OCI-LY7 (cell line): ENCODE measurements around the gene DDC. TPM values are rescaled to one million over a fixed set of nuclear protein-coding genes. Genes with fewer than 3 reads are reported as not detected.

Experiments used
- BruUV-seq: library from RNA; stranded (reverse); fragments of 400-500 nt; replicated peaks from 2 replicates; lab custom pipeline; 2021; lab: Mats Ljungman, UMichigan
- CTCF ChIA-PET: fragments of 300-600 bp; sonication (Branson Sonifier 250); formaldehyde crosslinking; loops from one replicate; lab custom pipeline; 2022; ENCODE audit warnings: antibody characterized with exemption; ENCODE audit not compliant: unreplicated experiment; lab: Charles Lee
- POLR2A ChIA-PET: fragments of 300-600 bp; sonication (Branson Sonifier 250); formaldehyde crosslinking; loops from one replicate; lab custom pipeline; 2022; ENCODE audit warnings: antibody characterized with exemption; lab: Charles Lee
- DNase-seq: peaks from one replicate; pipeline ENCODE4 v3.0.0-alpha.2; 2015; ENCODE audit warnings: low spot score
- H2AFZ ChIP-seq: fragments of 200-600 bp; sonication (generic), shearing (Covaris generic); 2 replicates; pipeline ENCODE4 v1.6.1; 2014; ENCODE audit warnings: mild to moderate bottlenecking, antibody characterized with exemption, low read length, moderate library complexity
- H3K27ac ChIP-seq: fragments of 200-600 bp; sonication (generic); 2 replicates; pipeline ENCODE4 v1.5.1; 2014; ENCODE audit warnings: mixed run types, low read depth, mild to moderate bottlenecking, moderate library complexity, low read length, inconsistent platforms; ENCODE audit not compliant: poor library complexity, severe bottlenecking
- H3K36me3 ChIP-seq: fragments of 200-600 bp; sonication (generic); 2 replicates; pipeline ENCODE4 v1.6.1; 2014; ENCODE audit warnings: mild to moderate bottlenecking, antibody characterized with exemption, low read length, moderate library complexity, mixed read lengths; ENCODE audit not compliant: insufficient read depth
- H3K4me1 ChIP-seq: fragments of 200-600 bp; sonication (generic); 2 replicates; pipeline ENCODE4 v1.5.1; 2014; ENCODE audit warnings: mild to moderate bottlenecking, low read length; ENCODE audit not compliant: insufficient read depth, poor library complexity, severe bottlenecking
- H3K4me2 ChIP-seq: fragments of 200-600 bp; sonication (generic); 2 replicates; pipeline ENCODE4 v1.6.1; 2014; ENCODE audit warnings: mild to moderate bottlenecking, low read length
- H3K4me3 ChIP-seq: fragments of 200-600 bp; sonication (generic); 2 replicates; pipeline ENCODE4 v1.5.1; 2014; ENCODE audit warnings: mild to moderate bottlenecking, low read depth, low read length; ENCODE audit not compliant: poor library complexity, severe bottlenecking
- H3K79me2 ChIP-seq: fragments of 200-600 bp; sonication (generic); 2 replicates; pipeline ENCODE4 v1.6.1; 2016; ENCODE audit warnings: low read depth, mild to moderate bottlenecking, low read length, moderate library complexity, mixed read lengths; ENCODE audit not compliant: insufficient read depth
- H3K9me2 ChIP-seq: fragments of 200-600 bp; sonication (generic); 2 replicates; pipeline ENCODE4 v1.6.1; 2016; ENCODE audit warnings: mild to moderate bottlenecking, low read length, mixed read lengths; ENCODE audit not compliant: insufficient read depth
- H3K9me3 ChIP-seq: fragments of 200-600 bp; sonication (generic); 2 replicates; pipeline ENCODE4 v1.6.1; 2014; ENCODE audit warnings: mild to moderate bottlenecking, mixed run types, low read length, mixed read lengths
- H4K20me1 ChIP-seq: fragments of 200-600 bp; sonication (generic); 2 replicates; pipeline ENCODE4 v1.6.1; 2014; ENCODE audit warnings: mild to moderate bottlenecking, antibody characterized with exemption, low read length, moderate library complexity, mixed read lengths; ENCODE audit not compliant: insufficient read depth
- EZH2phosphoT487 ChIP-seq: fragments of 200-600 bp; sonication (generic); IDR thresholded peaks from 2 replicates; pipeline ENCODE4 v1.6.1; 2018; ENCODE audit warnings: low read depth, borderline replicate concordance, mild to moderate bottlenecking, mixed run types, antibody characterized with exemption, low read length, moderate library complexity, mixed read lengths
- intact Hi-C: fragments of 100-400 bp; cut with micrococcal nuclease; formaldehyde crosslinking; loops from one replicate; pipeline ENCODE4 v1.10.0; 2022; ENCODE audit not compliant: unreplicated experiment
- total RNA-seq, 2 experiments: library from RNA; depleted of rRNA in 1 of 2; stranded (reverse); fragments of >200 nt in 1 of 2; shearing (Covaris generic) in 1 of 2; gene quantifications; 2 replicates each; pipeline ENCODE4 v1.2.3, GENCODE V29; 2014 to 2022
- TF ChIP-seq, protein P1 (sequence below): fragments of 200-600 bp; sonication (generic); conservative IDR thresholded peaks from 2 replicates; pipeline ENCODE4 v1.5.1; 2014; ENCODE audit warnings: mild to moderate bottlenecking, antibody characterized with exemption, low read length, moderate library complexity, mixed read lengths

The DDC gene
- total RNA-seq, 2 experiments from 2014 or later = not detected

- BruUV-seq = no TSS peak
- H3K79me2 ChIP-seq = no peaks in the 10 kb centered on the region
- no peak for DNase-seq
- no peaks in the 10 kb centered on the region for H3K9me2 ChIP-seq
- no peaks in the 10 kb centered on the region for H3K4me1 ChIP-seq
- no peak for TF ChIP-seq EZH2phosphoT487
- TF ChIP-seq, protein P1, sequence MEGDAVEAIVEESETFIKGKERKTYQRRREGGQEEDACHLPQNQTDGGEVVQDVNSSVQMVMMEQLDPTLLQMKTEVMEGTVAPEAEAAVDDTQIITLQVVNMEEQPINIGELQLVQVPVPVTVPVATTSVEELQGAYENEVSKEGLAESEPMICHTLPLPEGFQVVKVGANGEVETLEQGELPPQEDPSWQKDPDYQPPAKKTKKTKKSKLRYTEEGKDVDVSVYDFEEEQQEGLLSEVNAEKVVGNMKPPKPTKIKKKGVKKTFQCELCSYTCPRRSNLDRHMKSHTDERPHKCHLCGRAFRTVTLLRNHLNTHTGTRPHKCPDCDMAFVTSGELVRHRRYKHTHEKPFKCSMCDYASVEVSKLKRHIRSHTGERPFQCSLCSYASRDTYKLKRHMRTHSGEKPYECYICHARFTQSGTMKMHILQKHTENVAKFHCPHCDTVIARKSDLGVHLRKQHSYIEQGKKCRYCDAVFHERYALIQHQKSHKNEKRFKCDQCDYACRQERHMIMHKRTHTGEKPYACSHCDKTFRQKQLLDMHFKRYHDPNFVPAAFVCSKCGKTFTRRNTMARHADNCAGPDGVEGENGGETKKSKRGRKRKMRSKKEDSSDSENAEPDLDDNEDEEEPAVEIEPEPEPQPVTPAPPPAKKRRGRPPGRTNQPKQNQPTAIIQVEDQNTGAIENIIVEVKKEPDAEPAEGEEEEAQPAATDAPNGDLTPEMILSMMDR = no peak
- intact Hi-C loops = no loop called here
- no peaks in the 10 kb centered on the region for H3K9me3 ChIP-seq
- no peak overlapping the region for H3K4me3 ChIP-seq
- H3K36me3 ChIP-seq = no peaks in the 10 kb centered on the region
- no peak overlapping the region for H2AFZ ChIP-seq
- no peak overlapping the region for H3K27ac ChIP-seq
- ChIA-PET POLR2A (interaction anchor here (0.6 to 1.5 kb wide), 3 partner anchors 13 to 206 kb away, joined by 3 read pairs; no protein-coding TSS in a partner anchor), CTCF (no interaction called here)
- H3K4me2 ChIP-seq = no peak overlapping the region
- no peaks in the 10 kb centered on the region for H4K20me1 ChIP-seq
Measured at GRCh38 chr7:50474382-50475160, 90.6 kb downstream of the DDC start.

- no peaks in the 10 kb centered on the region for H4K20me1 ChIP-seq
- DNase-seq = no peak
- no peak overlapping the region for H3K27ac ChIP-seq
- intact Hi-C loops = no loop called here
- H3K4me1 ChIP-seq = no peaks in the 10 kb centered on the region
- H3K79me2 ChIP-seq = no peaks in the 10 kb centered on the region
- CTCF ChIA-PET = no interaction called here
- TF ChIP-seq, protein P1 = no peak
- TF ChIP-seq EZH2phosphoT487 = no peak
- POLR2A ChIA-PET = no interaction called here
- H3K4me3 ChIP-seq = no peak overlapping the region
- no TSS peak for BruUV-seq
- H3K4me2 ChIP-seq = no peak overlapping the region
- H3K36me3 ChIP-seq = no peaks in the 10 kb centered on the region
- no peak overlapping the region for H2AFZ ChIP-seq
- H3K9me3 ChIP-seq = no peaks in the 10 kb centered on the region
- no peaks in the 10 kb centered on the region for H3K9me2 ChIP-seq
Measured at GRCh38 chr7:50473531-50473930, 91.7 kb downstream of the DDC start.

DNA sequence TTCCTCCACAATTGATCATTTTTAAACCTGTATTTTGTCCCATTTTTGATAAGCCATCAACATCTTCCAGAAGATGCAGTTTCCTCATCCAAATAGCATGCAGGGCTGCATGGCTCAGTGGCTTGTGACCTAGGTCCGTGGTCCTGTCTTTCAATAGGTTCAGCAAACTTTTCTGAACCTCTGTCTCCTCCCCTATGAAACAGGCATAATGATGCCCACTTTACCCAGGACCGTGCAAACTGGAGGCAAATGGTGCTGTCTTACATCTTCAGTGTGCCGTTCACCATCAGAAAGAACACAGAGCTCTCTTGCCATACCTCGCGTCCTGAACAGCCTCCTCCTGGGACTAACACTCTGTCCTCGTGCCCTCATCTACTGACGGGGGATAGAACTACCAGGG lies 92.8 kb downstream of the DDC start:
- Histone ChIP-seq H3K4me3 (no peak overlapping the region), H3K9me3 (no peaks in the 10 kb centered on the region), H3K9me2 (no peaks in the 10 kb centered on the region), H3K4me1 (no peaks in the 10 kb centered on the region), H3K36me3 (no peaks in the 10 kb centered on the region), H3K27ac (no peak overlapping the region), H4K20me1 (no peaks in the 10 kb centered on the region), H3K4me2 (no peak overlapping the region), H3K79me2 (no peaks in the 10 kb centered on the region), H2AFZ (no peak overlapping the region)
- TF ChIP-seq EZH2phosphoT487 = no peak
- TF ChIP-seq, protein P1 = no peak
- DNase-seq = no peak
- no TSS peak for BruUV-seq
- intact Hi-C loops = no loop called here
- CTCF ChIA-PET = interaction anchor here (0.5 kb wide), 1 partner anchor 79 kb away, joined by 3 read pairs; no protein-coding TSS in a partner anchor
- POLR2A ChIA-PET = no interaction called here
